Measurements from ENCODE around the gene NOL4L.
"Not testable (repeated sequence)": the region's sequence is repeated elsewhere in the genome, so short reads cannot be mapped to it uniquely, and the experiment has no call there.

Gene NOL4L

DNA sequence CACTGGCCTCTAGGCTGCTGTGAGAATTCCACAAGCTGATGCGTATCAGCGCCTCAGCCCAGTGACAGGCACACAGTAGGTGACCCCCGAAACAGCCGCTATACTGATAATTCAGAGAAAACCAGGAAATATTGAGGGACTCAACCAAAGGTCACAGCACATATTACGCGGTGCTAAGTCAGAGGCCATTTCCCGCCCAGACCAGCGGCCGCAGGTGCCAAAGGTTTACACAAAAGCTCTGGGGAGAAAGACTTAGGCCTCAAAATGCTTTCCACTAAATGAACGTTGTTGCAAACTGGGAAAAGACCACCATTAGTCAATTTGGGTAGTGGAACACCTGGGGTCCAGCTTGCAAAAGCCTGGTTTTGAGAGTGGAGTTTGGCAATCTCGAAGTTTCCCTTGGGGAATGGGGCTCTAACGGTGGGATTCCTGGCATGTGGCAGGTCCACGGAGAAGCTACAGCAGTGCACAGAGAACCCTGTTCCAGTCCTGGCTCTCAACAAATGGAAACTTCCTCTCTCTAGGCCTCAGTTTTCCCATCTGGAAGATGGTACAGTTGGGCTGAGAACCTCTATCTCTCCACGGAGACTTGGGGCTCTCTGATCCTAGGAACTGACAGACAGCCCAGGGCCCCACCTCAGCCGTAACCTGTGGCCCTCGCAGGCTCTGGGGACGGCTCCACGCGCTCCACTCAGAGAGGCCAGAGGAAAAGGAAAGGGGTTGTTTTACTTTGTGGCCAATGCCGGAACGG lies 4.7 kb downstream of the NOL4L start:
- no peak overlapping the region for H3K4me3 ChIP-seq (replicated peaks; ENCODE audit: insufficient read depth, low read length)
- no peaks in the 10 kb centered on the region for H3K27me3 ChIP-seq (ENCODE audit: insufficient read depth, poor library complexity, severe bottlenecking)
- no peak for DNase-seq (ENCODE audit: low read depth in 1 of 2, low spot score in 1 of 2)
- no peak overlapping the region; the same call in 1 of the 2 replicates for H3K27ac ChIP-seq (replicated peaks)
- TF ChIP-seq, protein P1, sequence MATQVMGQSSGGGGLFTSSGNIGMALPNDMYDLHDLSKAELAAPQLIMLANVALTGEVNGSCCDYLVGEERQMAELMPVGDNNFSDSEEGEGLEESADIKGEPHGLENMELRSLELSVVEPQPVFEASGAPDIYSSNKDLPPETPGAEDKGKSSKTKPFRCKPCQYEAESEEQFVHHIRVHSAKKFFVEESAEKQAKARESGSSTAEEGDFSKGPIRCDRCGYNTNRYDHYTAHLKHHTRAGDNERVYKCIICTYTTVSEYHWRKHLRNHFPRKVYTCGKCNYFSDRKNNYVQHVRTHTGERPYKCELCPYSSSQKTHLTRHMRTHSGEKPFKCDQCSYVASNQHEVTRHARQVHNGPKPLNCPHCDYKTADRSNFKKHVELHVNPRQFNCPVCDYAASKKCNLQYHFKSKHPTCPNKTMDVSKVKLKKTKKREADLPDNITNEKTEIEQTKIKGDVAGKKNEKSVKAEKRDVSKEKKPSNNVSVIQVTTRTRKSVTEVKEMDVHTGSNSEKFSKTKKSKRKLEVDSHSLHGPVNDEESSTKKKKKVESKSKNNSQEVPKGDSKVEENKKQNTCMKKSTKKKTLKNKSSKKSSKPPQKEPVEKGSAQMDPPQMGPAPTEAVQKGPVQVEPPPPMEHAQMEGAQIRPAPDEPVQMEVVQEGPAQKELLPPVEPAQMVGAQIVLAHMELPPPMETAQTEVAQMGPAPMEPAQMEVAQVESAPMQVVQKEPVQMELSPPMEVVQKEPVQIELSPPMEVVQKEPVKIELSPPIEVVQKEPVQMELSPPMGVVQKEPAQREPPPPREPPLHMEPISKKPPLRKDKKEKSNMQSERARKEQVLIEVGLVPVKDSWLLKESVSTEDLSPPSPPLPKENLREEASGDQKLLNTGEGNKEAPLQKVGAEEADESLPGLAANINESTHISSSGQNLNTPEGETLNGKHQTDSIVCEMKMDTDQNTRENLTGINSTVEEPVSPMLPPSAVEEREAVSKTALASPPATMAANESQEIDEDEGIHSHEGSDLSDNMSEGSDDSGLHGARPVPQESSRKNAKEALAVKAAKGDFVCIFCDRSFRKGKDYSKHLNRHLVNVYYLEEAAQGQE (IDR thresholded peaks at IDR 0.05; ENCODE audit: insufficient replicate concordance, low read depth) = no peak
- TF ChIP-seq, protein P2, sequence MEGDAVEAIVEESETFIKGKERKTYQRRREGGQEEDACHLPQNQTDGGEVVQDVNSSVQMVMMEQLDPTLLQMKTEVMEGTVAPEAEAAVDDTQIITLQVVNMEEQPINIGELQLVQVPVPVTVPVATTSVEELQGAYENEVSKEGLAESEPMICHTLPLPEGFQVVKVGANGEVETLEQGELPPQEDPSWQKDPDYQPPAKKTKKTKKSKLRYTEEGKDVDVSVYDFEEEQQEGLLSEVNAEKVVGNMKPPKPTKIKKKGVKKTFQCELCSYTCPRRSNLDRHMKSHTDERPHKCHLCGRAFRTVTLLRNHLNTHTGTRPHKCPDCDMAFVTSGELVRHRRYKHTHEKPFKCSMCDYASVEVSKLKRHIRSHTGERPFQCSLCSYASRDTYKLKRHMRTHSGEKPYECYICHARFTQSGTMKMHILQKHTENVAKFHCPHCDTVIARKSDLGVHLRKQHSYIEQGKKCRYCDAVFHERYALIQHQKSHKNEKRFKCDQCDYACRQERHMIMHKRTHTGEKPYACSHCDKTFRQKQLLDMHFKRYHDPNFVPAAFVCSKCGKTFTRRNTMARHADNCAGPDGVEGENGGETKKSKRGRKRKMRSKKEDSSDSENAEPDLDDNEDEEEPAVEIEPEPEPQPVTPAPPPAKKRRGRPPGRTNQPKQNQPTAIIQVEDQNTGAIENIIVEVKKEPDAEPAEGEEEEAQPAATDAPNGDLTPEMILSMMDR (IDR thresholded peaks at IDR 0.05; ENCODE audit: insufficient read depth, low read length) = no peak
- TF ChIP-seq GABPA (IDR thresholded peaks at IDR 0.05; ENCODE audit: low read depth) (no peak), SPI1 (IDR thresholded peaks at IDR 0.05; ENCODE audit: borderline replicate concordance, low read depth) (no peak), POLR2AphosphoS5 (IDR thresholded peaks at IDR 0.05; ENCODE audit: low read depth) (no peak)

DNA sequence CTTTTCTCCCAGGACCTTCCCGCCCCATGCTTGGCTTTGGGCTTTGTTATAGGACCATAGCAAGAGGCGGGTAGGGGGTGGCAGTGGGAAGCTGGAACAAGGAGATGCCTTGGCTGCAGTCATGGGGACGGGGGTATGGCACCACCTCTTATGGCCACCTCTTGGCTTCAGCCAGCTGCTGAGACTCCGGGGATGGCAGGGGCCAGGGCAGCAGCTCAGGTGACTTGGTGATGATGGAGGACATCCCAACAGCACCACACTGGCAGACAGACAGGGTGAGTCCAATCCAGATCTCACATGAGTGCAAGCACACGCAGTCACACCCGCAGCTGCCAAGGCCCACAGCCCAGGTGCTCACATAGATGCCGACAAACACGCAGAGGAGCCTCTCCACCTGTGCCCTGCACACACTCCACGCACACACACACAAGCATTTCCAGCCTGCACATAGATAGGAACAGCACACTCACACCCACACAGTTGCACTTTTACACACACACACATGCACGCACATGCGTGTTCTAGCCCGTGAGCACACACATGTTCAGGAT lies 6.2 kb downstream of the NOL4L start:
- Histone ChIP-seq H3K27ac (replicated peaks) (no peak overlapping the region), H3K4me3 (replicated peaks; ENCODE audit: insufficient read depth, low read length) (no peak overlapping the region), H3K27me3 (ENCODE audit: insufficient read depth, poor library complexity, severe bottlenecking) (no peaks in the 10 kb centered on the region)
- TF ChIP-seq, protein P1 (IDR thresholded peaks at IDR 0.05; ENCODE audit: insufficient replicate concordance, low read depth) = no peak
- TF ChIP-seq GABPA (IDR thresholded peaks at IDR 0.05; ENCODE audit: low read depth) (no peak), POLR2AphosphoS5 (IDR thresholded peaks at IDR 0.05; ENCODE audit: low read depth) (no peak), SPI1 (IDR thresholded peaks at IDR 0.05; ENCODE audit: borderline replicate concordance, low read depth) (no peak)
- TF ChIP-seq, protein P2 (IDR thresholded peaks at IDR 0.05; ENCODE audit: insufficient read depth, low read length) = no peak
- no peak for DNase-seq (ENCODE audit: low read depth in 1 of 2, low spot score in 1 of 2)

DNA sequence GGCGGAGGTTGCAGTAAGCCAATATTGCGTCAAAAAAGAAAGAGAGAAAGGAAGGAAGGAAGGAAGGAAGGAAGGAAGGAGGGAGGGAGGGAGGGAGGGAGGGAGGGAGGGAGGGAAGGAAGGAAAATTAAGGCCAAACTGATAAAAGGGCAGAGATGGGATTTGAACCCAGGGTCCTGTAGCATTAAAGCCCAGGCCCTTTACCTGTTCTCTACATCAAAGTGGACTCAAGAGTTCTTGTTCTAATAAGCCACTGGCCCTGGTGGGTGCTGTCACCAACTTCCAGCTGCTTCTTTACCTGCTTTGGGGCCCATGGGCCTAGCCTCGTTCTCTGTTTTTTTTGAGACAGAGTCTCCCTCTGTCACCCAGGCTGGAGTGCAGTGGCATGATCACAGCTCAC lies 7.1 kb downstream of the NOL4L start:
- H3K4me3 ChIP-seq (replicated peaks; ENCODE audit: insufficient read depth, low read length); H3K27ac ChIP-seq (replicated peaks); H3K27me3 ChIP-seq (ENCODE audit: insufficient read depth, poor library complexity, severe bottlenecking); DNase-seq (ENCODE audit: low read depth in 1 of 2, low spot score in 1 of 2): not testable (repeated sequence)

DNA sequence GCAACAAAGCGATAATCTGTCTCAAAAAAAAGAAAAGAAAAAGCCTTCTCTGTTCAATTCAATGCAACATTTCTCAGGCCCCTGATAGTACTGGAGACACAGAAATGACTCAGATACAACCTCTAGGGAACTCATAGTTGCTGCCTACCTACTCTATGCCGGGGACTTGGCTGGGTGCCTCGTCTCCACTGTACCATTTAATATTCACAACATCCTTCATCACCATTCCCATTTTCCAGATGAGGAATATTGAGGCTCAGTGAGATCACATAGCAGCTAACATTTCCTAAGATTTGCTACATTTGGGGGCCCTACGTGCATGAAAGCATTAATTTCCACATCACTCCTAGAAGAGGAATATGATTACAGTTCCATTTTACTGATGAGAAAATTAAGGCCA lies 7.5 kb downstream of the NOL4L start:
- Histone ChIP-seq H3K27ac (replicated peaks) (no peak overlapping the region), H3K27me3 (ENCODE audit: insufficient read depth, poor library complexity, severe bottlenecking) (no peaks in the 10 kb centered on the region), H3K4me3 (replicated peaks; ENCODE audit: insufficient read depth, low read length) (no peak overlapping the region)
- no peak for DNase-seq (ENCODE audit: low read depth in 1 of 2, low spot score in 1 of 2)
- TF ChIP-seq, protein P1 (IDR thresholded peaks at IDR 0.05; ENCODE audit: insufficient replicate concordance, low read depth) = no peak
- TF ChIP-seq, protein P2 (IDR thresholded peaks at IDR 0.05; ENCODE audit: insufficient read depth, low read length) = no peak
- no peak for TF ChIP-seq POLR2AphosphoS5 (IDR thresholded peaks at IDR 0.05; ENCODE audit: low read depth)
- TF ChIP-seq GABPA (IDR thresholded peaks at IDR 0.05; ENCODE audit: low read depth) = no peak
- no peak for TF ChIP-seq SPI1 (IDR thresholded peaks at IDR 0.05; ENCODE audit: borderline replicate concordance, low read depth)

Data from HL-60 (cell line).